ENCODE measurements around the gene TIMM13.

Gene TIMM13

GRCh38 chr19:2454962-2455850 is 27.8 kb upstream of the TIMM13 start:
- DNase-seq = no peak

GRCh38 chr19:2454199-2454961 is 27.0 kb upstream of the TIMM13 start:
- DNase-seq = no peak

DNA sequence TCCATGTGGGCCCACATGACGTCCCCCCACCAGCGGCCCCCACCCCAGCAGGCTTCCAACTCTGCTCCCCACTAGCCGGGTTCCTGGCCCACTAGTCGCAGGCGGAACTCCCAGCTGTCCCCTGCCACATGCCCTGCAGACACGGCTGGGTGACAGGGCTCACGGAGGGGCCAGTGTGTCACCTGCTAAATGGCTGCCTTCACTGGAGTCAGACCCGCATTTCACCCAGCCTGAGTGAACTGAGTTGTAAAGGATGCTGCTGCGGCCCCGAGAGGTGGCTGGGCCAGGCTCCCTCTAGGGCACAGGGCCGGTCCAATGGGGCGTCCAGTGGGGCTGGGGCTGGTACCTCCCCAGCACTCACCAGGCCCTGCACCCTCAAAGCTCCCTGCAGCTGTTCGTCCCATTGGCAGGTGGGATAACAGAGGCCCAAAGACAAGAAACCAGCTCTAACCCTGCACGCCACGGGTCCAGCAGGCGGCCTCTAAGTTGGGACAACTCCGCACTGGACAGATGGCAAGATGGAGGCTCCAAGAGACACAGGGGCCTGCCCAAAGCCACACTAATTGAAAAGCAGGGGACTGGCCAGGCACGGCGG is 26.1 kb upstream of the TIMM13 start:
- DNase-seq = no peak

- DNase-seq = no peak
These were observed 24.4 kb upstream of the TIMM13 start for GRCh38 chr19:2451741-2452140.

GRCh38 chr19:2451138-2451537 is 23.8 kb upstream of the TIMM13 start:
- DNase-seq = no peak

DNA sequence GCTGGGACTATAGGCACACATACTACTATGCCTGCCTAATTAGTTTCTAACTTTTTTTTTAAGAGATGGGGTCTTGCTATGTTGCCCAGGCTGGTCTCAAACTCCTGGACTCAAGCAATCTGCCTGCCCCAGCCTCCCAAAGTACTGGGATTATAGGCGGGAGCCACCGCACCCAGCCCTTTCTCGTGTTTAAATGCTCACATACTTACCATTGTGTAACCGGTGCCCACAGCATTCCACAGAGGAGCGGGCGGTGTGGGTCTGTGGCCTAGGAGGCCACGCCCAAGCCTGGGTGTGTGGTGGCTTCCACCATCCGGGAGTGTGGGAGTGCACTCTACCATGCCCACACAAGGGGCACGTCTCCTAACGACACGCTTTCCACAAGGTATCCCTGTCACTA is 21.6 kb upstream of the TIMM13 start:
- DNase-seq = no peak

GRCh38 chr19:2446381-2446780 is 19.0 kb upstream of the TIMM13 start:
- DNase-seq = peak; percentile 84

DNA sequence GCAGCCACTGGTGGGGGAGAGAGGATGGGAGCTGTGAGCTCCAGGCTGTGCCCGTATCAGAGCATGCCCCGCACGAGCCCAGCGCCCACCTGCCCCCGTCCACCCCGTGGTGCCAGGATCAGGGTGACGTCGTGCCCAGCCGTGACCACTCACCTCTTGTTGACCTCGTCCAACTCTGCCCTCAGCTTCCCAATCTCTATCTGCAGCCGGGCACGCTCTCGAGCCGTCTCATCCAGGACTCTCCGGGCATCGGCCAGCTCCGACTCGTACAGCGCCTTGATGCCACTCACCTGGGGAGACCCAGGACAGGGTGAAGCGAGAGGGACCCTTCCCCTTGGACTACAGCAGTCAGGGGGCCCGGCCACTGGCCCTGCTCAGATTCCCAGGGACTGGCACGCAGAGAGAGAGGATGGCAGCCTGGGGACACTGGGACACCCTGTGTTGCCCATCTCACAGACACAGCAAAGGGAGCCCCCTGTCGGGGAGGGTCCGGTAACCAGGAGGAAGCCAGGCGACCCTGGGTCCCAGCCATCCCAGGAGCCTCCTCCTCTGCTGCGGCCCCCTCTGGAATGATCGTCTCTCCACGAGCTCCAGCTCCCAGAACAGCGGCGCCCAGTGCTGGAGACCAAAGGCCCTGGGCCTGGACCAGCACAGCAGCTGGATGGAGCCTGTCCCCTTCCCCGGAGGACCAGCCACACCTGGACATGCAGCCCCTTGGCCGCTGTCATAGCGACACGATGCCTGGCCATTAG is 17.0 kb upstream of the TIMM13 start:
- DNase-seq = no peak

DNA sequence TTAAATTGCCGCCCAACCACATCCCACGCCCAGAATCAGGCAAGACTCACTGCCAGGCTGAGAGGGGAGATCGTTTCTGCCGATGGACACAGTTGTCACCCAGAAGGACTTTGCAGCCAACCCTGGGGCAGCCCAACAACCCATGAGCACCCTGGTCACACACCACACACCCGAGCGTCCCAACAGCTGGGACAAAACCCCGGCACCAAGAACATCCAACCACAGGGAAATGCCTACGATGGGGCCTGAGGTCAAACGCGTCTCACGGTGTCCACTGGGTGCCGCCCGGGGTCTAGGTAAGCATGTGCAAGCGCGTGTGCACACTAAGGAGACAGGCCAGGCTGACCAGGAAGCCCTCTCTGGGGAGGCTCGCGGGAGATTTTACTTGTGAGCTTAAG is 16.4 kb upstream of the TIMM13 start:
- no peak for DNase-seq

- DNase-seq = no peak
These were observed 15.9 kb upstream of the TIMM13 start for GRCh38 chr19:2443116-2443784.

- DNase-seq = no peak
These were observed 13.8 kb upstream of the TIMM13 start for GRCh38 chr19:2441096-2441752.

DNA sequence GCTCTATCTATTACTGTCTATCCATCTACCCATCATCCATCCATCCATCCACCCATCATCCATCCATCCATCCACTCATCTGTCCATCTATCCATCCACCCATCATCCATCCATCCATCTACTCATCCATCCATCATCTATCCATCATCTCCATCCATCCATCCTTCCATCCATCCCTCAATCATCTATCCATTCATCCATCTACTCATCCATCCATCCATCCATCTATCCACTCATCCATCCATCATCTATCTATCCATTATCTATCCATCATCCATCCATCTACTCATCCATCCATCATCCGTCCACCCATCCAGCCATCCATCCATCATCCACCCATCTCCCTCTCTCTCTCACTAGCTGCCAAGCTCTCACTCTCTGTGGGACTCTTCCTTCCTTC is 13.1 kb upstream of the TIMM13 start:
- no peak for DNase-seq

GRCh38 chr19:2438178-2438577 is 10.8 kb upstream of the TIMM13 start:
- DNase-seq = no peak

GRCh38 chr19:2436926-2437325 is 9.5 kb upstream of the TIMM13 start:
- DNase-seq = no peak

DNA sequence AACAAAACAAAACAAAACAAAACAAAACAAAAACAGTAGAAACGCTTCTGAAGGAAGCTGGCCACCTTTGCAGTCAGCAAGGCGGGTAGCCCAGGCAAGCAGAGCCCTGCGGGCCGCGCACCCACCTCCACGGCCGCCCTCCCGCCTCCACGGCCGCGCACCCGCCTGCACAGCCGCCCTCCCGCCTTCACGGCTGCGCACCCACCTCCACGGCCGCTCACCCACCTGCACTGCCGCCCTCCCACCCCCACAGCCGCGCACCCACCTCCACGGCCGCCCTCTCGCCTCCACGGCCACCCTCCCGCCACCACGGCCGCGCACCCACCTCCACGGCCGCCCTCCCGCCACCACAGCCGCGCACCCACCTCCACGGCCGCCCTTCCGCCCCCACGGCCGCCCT is 9.0 kb upstream of the TIMM13 start:
- no peak for DNase-seq

- DNase-seq = no peak
These were observed 7.4 kb upstream of the TIMM13 start for GRCh38 chr19:2434721-2435265.

DNA sequence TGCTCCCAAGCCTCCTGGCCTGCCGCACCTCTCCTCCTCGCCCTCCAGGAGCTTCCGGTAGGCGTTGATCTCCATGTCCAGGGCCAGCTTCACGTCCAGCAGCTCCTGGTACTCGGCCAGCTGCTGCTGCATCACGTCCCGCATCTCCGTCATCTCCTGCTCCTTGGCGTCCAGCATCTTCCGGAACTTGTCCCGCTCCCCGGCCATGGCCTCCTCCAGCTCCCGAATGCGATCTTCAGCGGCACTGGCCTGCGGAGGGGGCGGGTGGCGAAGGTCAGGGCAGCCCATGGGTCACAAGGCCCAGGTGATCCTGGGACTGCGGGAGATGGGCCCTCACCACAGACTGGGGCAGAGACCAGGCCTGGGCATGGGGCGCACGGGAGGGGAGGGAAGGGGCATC is 6.9 kb upstream of the TIMM13 start:
- no peak for DNase-seq

- no peak for DNase-seq
These were observed 6.5 kb upstream of the TIMM13 start for GRCh38 chr19:2433854-2434253.

- no peak for DNase-seq
These were observed 4.9 kb upstream of the TIMM13 start for GRCh38 chr19:2432131-2432848.

DNA sequence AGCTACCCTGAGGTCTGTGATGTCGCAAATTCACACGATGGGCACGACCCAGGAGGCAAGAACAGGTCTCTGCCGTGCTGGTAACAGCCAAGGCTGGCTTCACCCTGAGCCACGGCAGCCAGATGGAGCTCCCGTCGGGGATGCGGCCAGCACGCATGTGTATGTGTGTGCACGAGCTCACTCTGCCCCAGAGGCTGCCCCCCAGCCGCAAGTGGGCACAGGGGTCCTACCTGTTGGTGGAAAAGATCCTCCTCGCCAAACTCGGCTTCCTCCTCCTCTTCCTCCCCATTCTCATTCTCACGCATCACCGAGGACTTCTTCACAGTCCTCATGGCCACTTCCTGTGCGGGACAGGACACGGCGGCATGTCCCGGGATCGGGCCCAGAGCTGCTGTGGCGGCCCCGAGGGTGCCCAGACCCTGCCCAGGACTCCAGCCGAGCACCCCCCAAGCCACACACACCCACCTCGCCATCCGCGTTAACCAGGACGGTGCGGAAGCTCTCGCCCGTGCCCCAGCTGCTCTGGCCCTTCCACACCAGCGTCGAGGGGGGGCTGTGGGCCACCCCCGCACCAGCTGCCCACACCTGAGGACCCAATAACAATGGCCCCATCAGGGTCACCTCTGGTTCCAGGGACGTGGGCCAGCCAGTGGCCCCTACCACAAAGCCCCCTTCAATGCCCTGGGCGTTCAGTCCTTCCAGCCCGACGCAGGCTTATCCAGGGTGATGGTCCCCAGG is 4.1 kb upstream of the TIMM13 start:
- no peak for DNase-seq

Data from NCI-H510A (cell line).